SIG-M5 treated with dmso at 0.1 percent for 504 hours (cell line): ENCODE data around the gene MLIP.
"Not testable (repeated sequence)": the region's sequence is repeated elsewhere in the genome, so short reads cannot be mapped to it uniquely, and the experiment has no call there.

ENCODE experiments used
- DNase-seq: peaks from one replicate; lab custom pipeline; 2025; ENCODE audit not compliant: unreplicated experiment; lab: John Stamatoyannopoulos, UW

Gene MLIP

DNA sequence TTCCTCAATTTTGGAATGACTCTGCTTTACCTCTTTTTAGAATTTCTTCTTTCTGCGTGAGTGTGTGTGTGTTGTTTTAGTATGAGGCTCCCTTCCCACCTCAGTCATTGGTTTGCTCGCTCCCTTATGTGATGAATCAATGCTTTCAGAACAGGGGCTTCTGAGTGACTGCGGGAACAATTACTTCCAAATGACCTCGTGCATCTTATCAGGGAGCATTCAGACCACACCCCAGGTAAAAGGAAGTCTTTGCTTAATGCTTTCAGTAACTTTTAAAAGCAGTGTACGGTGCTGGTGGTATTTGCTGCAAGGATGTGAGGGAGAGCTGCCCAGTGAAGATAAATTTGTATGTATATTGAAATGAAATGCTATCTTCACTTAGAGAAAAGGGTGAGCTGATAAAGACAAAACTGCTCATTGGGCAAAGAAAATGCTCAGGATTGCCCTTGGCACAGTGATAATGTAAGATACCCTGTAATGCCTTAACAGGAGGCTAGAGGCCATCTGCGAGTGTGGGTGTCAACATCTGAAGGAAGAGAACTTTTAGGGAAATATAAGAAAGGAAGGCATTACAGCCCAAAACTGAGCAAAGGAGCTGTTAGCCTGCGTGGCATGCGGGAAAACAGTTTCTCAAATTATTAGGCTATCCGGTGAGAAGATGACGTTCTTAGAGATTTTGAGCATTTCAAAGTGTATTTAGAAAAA, at the start of gene MLIP:
TSS of gene MLIP (plus strand) at position 103 of the 705 bp plus-strand sequence. CDS start at position 140, 37 bp downstream.
- no peak for DNase-seq

- no peak for DNase-seq
Measured at GRCh38 chr6:54063228-54063539, 48.1 kb upstream of the MLIP start.

- DNase-seq = no peak
Measured at GRCh38 chr6:54068694-54069093, 42.5 kb upstream of the MLIP start.

GRCh38 chr6:54070025-54070424, 41.2 kb upstream of the MLIP start:
- no peak for DNase-seq

- DNase-seq = no peak
Measured at GRCh38 chr6:54071821-54072340, 39.4 kb upstream of the MLIP start.

DNA sequence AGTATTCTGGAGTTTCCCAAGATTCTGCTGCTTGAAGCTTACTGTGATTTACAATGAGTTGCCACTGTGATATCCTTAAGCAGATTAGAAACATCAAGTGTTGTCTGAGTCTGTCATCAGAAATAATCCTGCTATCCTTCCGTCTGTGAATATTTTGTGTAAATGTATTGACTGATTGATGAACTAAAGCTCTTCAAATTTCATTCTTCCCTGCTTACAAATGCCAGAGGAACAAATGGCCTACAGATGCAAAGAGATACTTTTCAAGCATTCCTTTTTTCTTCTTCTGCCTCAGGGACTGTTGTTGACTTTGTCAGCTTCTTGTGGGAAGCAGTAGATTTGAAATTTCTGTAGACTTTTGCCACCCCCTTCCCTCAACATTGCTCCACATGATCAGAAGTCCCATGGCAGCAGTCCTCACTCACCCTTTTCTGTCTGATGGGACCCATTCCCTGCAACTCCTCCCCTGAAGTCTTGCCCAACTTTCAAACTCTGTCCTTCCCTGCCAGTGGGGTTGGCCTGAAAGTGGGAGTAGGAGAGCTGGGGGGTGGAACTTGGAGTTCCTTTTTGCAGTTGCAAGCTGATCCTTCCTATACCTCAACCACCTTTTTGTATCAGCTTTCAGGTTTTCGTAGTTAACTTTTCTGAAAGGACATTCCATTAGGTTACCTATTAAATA, 38.5 kb upstream of the MLIP start:
- DNase-seq = no peak

DNA sequence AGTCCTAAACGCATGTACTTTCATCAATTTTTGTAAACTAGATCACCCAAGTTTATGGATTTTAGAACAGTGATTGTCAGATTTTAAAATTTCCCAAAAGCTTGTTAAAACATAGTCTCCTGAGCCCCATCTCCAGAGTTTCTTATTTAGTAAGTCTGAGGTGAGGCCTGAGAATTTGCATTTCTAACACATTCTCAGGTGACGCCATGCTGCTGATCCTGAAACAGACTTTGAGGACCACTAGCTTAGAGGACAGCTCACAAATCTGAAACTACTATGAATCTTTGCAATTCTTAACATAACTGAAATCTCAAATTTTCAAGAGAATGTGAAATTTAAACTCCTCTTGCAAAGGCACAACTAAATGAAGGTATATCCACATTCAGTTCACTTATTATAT, 37.8 kb upstream of the MLIP start:
- no peak for DNase-seq

- no peak for DNase-seq
Measured at GRCh38 chr6:54074109-54074508, 37.1 kb upstream of the MLIP start.

- DNase-seq = no peak
Measured at GRCh38 chr6:54074578-54075195, 36.6 kb upstream of the MLIP start.

- DNase-seq = no peak
Measured at GRCh38 chr6:54076159-54076789, 35.0 kb upstream of the MLIP start.

- not testable (repeated sequence) for DNase-seq
Measured at GRCh38 chr6:54081499-54081898, 29.7 kb upstream of the MLIP start.

DNA sequence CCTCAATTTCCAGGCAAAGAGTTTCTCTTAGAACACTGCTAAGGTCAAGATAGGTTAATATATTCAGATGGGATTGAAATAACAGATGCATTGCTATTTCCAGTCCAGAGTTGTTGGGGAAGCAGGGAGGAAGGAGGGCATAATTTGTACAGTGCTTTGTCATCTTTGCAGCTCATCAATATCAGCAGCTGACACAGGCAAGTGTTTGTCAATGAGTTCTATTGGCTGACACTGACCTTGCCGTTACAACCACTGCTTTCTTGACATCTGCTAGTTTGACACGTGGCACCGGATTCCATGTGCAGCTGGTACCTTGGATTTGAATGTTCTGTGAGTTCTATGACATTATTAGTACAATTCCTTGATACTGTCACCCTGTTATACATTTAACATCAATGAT, 28.0 kb upstream of the MLIP start:
- DNase-seq = no peak

DNA sequence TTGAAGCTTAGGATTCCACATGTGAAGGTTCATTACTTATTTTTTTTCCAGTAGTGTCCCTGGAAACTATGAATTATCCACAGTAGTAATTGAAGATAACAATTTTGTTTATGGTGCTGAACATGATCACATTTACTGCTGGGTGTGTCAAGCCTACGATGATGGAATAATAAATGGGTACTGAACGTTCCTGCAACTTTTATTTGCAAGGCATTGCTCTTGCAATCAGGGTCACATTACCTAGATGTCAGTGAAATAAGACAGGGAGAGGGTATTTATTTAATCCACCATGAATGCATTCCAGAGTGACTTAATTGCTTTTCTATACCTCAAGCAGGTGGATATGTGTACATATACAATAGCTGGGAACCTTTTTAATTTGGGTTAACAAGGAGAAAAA, 27.0 kb upstream of the MLIP start:
- DNase-seq = no peak

DNA sequence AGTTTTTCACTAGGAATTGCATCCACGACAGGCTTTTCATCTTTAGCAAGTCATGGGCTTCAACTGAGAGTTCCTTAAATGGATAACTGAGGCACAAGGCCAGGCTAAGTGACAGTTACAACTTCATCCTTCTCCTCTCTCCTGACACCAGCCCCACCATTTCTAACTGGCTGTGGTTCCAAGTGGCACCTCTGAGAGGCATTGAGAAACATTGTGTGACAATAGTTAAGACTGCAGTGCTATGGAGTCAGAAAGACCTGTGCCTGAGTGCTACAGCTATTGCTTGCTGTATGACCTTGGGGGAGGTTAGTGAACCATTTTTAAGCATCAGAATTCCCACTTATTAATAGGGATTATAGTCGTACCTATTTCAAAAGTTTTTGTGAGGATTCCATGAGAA, 26.2 kb upstream of the MLIP start:
- no peak for DNase-seq

DNA sequence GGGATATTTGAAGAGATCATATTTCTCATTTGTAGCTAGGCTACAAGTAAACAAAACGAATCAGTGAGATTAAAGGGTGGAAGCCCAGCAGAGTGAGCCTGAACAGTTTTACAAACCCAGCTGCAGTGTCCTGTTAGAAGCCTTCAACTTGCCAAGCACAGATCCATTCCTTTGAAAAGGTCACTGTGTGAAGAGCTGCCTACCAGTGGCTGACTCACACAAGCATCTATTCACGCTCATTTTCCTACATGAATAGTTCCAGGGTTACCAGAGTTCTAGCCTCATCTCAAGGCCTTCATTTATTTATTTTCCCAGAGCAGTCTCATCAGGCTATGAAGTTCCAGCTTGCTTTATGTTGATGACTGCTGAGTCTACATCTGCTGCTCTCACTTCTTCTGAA, 25.7 kb upstream of the MLIP start:
- no peak for DNase-seq

DNA sequence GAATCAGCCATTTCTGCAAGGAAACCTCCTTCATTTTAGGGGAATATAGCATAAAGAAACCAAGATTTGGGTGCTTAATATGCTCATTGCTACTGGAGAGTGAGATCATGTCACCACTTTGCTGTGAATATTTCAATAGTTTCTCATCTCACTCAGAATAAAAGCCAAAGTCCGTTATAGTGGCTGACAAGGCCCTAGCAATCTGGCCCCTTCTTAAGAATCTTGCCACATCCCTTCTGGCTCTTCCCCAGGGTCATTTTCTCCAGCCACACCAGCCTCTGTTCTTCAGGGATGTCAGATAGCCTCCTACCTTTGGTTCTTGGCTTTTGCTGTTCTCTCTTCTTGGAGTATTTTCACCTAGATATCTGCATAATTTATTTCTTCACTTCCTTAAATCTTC, 24.8 kb upstream of the MLIP start:
- DNase-seq = no peak

DNA sequence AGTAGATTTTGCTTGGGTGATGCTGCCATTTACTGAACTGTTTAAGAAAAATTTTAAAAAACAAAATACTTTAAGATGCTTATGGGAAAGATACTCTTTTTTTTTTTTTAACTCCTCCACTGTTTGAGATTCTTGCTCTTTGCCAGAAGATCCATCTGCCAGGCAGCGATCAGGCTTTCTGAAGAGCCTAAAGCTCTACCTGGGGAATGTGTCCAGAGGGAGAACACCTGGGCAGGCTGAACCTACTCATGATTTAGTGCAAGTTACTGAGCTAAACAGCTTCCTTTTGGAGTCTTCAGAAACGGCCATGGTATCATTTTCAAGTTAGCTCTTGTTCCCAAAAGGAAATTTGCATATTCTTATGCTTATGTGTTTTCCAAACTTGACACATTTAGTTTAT, 23.5 kb upstream of the MLIP start:
- no peak for DNase-seq

- no peak for DNase-seq
Measured at GRCh38 chr6:54093326-54093948, 17.8 kb upstream of the MLIP start.

GRCh38 chr6:54094293-54094692, 16.9 kb upstream of the MLIP start:
- no peak for DNase-seq

- DNase-seq = no peak
Measured at GRCh38 chr6:54094786-54095185, 16.5 kb upstream of the MLIP start.

DNA sequence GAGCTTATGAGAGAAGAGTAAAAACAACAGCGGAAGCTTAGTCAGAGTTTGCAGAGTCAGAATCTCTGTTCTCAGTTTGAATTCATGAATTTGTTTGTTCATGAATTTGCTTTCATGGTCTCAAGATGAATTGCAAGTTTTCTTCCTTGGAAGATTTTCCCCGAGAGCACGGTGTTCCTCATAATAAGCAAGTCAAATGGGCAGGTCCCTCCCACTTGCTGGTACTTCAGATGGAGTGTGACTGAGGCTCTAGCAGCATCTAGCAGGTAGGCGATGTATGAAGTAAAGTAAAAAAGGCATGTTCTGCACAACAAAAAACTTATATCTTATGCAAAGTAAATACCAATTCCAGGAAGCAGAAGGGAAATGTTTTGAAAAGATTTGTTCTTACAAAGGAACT, 15.5 kb upstream of the MLIP start:
- no peak for DNase-seq
